HG03095 (cell line): ENCODE results near the gene NR3C2.

Experiments
- ATAC-seq: cut with Tn5 transposase; IDR thresholded peaks from one replicate; pipeline ENCODE4 v1.9.1; 2021; ENCODE audit warnings: moderate library complexity; ENCODE audit not compliant: unreplicated experiment

The NR3C2 gene

GRCh38 chr4:148373093-148373492 lies 69.1 kb downstream of the NR3C2 start:
- no peak for ATAC-seq

GRCh38 chr4:148369919-148370318 lies 72.3 kb downstream of the NR3C2 start:
- no peak for ATAC-seq

GRCh38 chr4:148367756-148368155 lies 74.5 kb downstream of the NR3C2 start:
- ATAC-seq = no peak

GRCh38 chr4:148366251-148366650 lies 76.0 kb downstream of the NR3C2 start:
- ATAC-seq = no peak

GRCh38 chr4:148364525-148364924 lies 77.7 kb downstream of the NR3C2 start:
- ATAC-seq = no peak

- no peak for ATAC-seq
These were observed 82.4 kb downstream of the NR3C2 start for GRCh38 chr4:148359769-148360168.

- no peak for ATAC-seq
These were observed 86.6 kb downstream of the NR3C2 start for GRCh38 chr4:148355442-148356123.

- ATAC-seq = no peak
These were observed 88.0 kb downstream of the NR3C2 start for GRCh38 chr4:148354186-148354585.

GRCh38 chr4:148353571-148353970 lies 88.6 kb downstream of the NR3C2 start:
- ATAC-seq = no peak

GRCh38 chr4:148349153-148349552 lies 93.1 kb downstream of the NR3C2 start:
- no peak for ATAC-seq

GRCh38 chr4:148346657-148347056 lies 95.6 kb downstream of the NR3C2 start:
- no peak for ATAC-seq

GRCh38 chr4:148345509-148345908 lies 96.7 kb downstream of the NR3C2 start:
- no peak for ATAC-seq

- ATAC-seq = no peak
These were observed 97.3 kb downstream of the NR3C2 start for GRCh38 chr4:148344941-148345340.

- no peak for ATAC-seq
These were observed 97.9 kb downstream of the NR3C2 start for GRCh38 chr4:148344352-148344751.

- no peak for ATAC-seq
These were observed 100.0 kb downstream of the NR3C2 start for GRCh38 chr4:148341980-148342800.

- ATAC-seq = no peak
These were observed 107.1 kb downstream of the NR3C2 start for GRCh38 chr4:148335133-148335532.

- ATAC-seq = no peak
These were observed 108.9 kb downstream of the NR3C2 start for GRCh38 chr4:148333265-148333664.

- no peak for ATAC-seq
These were observed 109.7 kb downstream of the NR3C2 start for GRCh38 chr4:148332486-148332885.

- ATAC-seq = no peak
These were observed 111.5 kb downstream of the NR3C2 start for GRCh38 chr4:148330724-148331123.

- no peak for ATAC-seq
These were observed 112.1 kb downstream of the NR3C2 start for GRCh38 chr4:148330161-148330560.

GRCh38 chr4:148329751-148330150 lies 112.5 kb downstream of the NR3C2 start:
- no peak for ATAC-seq

GRCh38 chr4:148327683-148328082 lies 114.5 kb downstream of the NR3C2 start:
- ATAC-seq = no peak
